ENCODE results near the gene RAB11A. TPM values are rescaled to one million over a fixed set of nuclear protein-coding genes. Genes with fewer than 3 reads are reported as not detected.

RAB11A gene
- polyA plus RNA-seq, 2 of the 4 experiments (the other 2 are of a cell fraction) = 316 to 551 TPM

DNA sequence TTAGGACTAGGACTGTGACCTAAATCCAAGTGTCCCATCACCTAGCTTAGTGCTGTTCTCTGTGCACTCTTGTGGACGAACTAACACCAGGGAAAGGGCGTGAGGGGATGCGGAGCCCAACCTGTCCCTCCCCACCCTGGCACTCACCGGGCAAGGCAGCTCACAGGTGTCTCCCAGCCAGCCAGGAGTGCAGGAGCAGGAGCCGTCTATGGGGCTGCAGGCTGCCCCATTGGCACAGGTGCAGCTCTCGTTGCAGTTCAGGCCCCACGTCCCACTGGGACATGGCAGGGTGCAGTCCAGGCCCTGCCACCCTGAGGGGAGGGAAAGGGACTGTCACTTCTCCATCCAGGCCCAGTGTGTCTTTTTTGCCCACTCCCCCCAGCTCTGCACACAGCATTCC is 60.3 kb downstream of the RAB11A start (continued):
- TF ChIP-seq, protein P1, sequence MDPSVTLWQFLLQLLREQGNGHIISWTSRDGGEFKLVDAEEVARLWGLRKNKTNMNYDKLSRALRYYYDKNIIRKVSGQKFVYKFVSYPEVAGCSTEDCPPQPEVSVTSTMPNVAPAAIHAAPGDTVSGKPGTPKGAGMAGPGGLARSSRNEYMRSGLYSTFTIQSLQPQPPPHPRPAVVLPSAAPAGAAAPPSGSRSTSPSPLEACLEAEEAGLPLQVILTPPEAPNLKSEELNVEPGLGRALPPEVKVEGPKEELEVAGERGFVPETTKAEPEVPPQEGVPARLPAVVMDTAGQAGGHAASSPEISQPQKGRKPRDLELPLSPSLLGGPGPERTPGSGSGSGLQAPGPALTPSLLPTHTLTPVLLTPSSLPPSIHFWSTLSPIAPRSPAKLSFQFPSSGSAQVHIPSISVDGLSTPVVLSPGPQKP (IDR thresholded peaks at IDR 0.05; ENCODE audit: low read depth, low read length) = no peak
- TF ChIP-seq CBX8 (IDR thresholded peaks at IDR 0.05) = no peak
- TF ChIP-seq HOXA7 (CRISPR knock-in tag; IDR thresholded peaks at IDR 0.05) = no peak
- TF ChIP-seq, protein P2, sequence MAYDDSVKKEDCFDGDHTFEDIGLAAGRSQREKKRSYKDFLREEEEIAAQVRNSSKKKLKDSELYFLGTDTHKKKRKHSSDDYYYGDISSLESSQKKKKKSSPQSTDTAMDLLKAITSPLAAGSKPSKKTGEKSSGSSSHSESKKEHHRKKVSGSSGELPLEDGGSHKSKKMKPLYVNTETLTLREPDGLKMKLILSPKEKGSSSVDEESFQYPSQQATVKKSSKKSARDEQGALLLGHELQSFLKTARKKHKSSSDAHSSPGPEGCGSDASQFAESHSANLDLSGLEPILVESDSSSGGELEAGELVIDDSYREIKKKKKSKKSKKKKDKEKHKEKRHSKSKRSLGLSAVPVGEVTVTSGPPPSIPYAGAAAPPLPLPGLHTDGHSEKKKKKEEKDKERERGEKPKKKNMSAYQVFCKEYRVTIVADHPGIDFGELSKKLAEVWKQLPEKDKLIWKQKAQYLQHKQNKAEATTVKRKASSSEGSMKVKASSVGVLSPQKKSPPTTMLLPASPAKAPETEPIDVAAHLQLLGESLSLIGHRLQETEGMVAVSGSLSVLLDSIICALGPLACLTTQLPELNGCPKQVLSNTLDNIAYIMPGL (CRISPR knock-in tag; IDR thresholded peaks at IDR 0.05; ENCODE audit: borderline replicate concordance) = no peak

DNA sequence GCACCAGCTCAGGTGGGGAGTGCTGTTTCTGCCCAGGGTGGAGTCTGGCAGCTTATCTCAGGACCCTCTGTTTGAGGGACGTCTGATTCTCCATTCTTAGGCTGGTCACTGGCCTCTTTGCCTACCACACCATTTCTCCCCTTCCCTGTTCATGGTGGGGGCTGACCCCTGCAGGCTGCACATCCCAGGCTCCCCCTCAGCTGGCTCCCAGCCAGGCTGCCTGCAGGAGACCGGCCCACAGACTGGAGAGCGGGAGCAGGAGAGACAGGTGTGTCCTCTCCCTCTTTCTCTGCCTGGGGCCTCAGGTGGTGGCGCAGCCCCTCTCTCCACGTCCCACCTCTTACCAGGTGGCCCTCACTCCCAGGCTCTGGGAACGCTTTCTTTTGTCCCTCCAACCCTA is 60.8 kb downstream of the RAB11A start:
- CTCF ChIA-PET = interaction anchor here (0.7 to 5.3 kb wide), 4 partner anchors 8 to 28 kb away, joined by 3 to 26 read pairs (median 4); no protein-coding TSS in a partner anchor
- WGBS (ENCODE audit: missing lambda C conversion rate) = 69% methylated on average over 6 of the region's 6 CpGs
- POLR2A ChIA-PET = no interaction called here

DNA sequence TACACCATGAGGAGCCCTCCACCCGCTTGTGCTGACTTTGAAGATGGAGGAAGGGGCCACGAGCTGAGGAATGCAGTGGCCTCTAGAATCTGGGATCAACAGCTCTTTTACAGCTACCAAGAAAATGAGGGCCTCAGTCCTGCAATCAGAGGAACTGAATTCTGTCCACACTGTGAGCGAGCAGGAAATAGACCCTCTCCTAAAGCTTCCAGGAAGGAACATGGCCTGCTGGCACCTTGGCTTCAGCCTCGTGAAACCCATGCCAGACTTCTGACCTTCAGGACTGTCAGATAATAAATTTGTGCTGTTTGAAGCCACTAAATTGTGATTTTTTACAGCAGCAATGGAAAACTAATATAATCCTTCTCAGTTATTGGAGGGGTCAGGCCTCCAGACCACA is 61.9 kb downstream of the RAB11A start:
- ChIA-PET CTCF (interaction anchor here (5.3 kb wide), 1 partner anchor 14 kb away, joined by 26 read pairs; no protein-coding TSS in a partner anchor), POLR2A (no interaction called here)
- H3K9me3 ChIP-seq = no peaks in the 10 kb centered on the region
- no peak overlapping the region for H3K4me2 ChIP-seq
- FAIRE-seq (no peak), ATAC-seq (no peak), DNase-seq (ENCODE audit: low read depth in 1 of 2, low spot score in 1 of 2) (no peak)
- 84% methylated on average over 4 of the region's 4 CpGs for WGBS (ENCODE audit: missing lambda C conversion rate)
- no peak overlapping the region for H3K27ac ChIP-seq
- TF ChIP-seq NFE2L2 (conservative IDR thresholded peaks at IDR 0.05; ENCODE audit: low read length) (no peak), TFCP2L1 (CRISPR knock-in tag; IDR thresholded peaks at IDR 0.05) (no peak), CBX8 (IDR thresholded peaks at IDR 0.05) (no peak)
- TF ChIP-seq, protein P2 (CRISPR knock-in tag; IDR thresholded peaks at IDR 0.05; ENCODE audit: borderline replicate concordance) = no peak
- no peaks in the 10 kb centered on the region for H3K4me1 ChIP-seq
- no peak overlapping the region for H3K4me3 ChIP-seq

More for the DNA sequence above, 60.8 kb downstream of the RAB11A start:
- DNase-seq (ENCODE audit: low read depth in 1 of 2, low spot score in 1 of 2) = no peak
- FAIRE-seq = no peak
- TF ChIP-seq, protein P3, sequence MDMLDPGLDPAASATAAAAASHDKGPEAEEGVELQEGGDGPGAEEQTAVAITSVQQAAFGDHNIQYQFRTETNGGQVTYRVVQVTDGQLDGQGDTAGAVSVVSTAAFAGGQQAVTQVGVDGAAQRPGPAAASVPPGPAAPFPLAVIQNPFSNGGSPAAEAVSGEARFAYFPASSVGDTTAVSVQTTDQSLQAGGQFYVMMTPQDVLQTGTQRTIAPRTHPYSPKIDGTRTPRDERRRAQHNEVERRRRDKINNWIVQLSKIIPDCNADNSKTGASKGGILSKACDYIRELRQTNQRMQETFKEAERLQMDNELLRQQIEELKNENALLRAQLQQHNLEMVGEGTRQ (IDR thresholded peaks at IDR 0.05) = no peak
- no peak overlapping the region for H3K4me2 ChIP-seq
- no peak overlapping the region for H3K27ac ChIP-seq
- no peaks in the 10 kb centered on the region for H3K9me3 ChIP-seq
- no peaks in the 10 kb centered on the region for H3K4me1 ChIP-seq
- H3K4me3 ChIP-seq = no peak overlapping the region
- ATAC-seq = no peak

DNA sequence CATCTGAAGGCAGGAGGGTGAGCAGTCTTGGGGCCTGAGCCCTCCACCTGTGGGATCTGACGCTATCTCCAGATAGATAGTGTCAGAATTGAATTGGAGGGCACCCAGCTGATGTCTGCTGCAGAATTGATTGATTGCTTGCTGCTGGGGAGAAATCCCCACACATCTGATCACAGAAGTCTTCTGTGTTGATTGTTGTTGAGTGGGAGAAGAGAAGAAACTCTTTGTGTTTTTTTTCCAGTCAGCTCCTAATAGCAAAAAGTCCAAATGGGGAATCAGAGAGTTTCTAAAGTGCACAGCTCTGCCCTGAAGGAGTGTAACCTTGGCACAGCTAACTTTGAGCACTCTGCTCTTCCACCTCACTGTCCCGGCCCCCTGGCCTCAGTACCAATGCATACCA is 66.1 kb downstream of the RAB11A start:
- ChIA-PET POLR2A (interaction anchor here (1.6 kb wide), 1 partner anchor 324 kb away, joined by 7 read pairs; the partner anchor contains the start of gene INTS14), CTCF (interaction anchor here (0.6 to 2.2 kb wide), 5 partner anchors 11 to 352 kb away, joined by 3 to 6 read pairs (median 4); no protein-coding TSS in a partner anchor)
- Histone ChIP-seq H3K4me2 (no peak overlapping the region), H3K9me3 (no peaks in the 10 kb centered on the region), H3K4me3 (no peak overlapping the region), H3K4me1 (peaks cover 15% of the 10 kb centered on the region), H3K27ac (no peak overlapping the region)
- ATAC-seq = no peak
- no peak for DNase-seq (ENCODE audit: low read depth in 1 of 2, low spot score in 1 of 2)
- FAIRE-seq = no peak
- 67% methylated on average over 2 of the region's 2 CpGs for WGBS (ENCODE audit: missing lambda C conversion rate)
- TF ChIP-seq HOXB5 (CRISPR knock-in tag; IDR thresholded peaks at IDR 0.05) (no peak), POLR2AphosphoS2 (conservative IDR thresholded peaks at IDR 0.05; ENCODE audit: low read length) (no peak), SMC3 (IDR thresholded peaks at IDR 0.05) (no peak), HEYL (CRISPR knock-in tag; IDR thresholded peaks at IDR 0.05) (no peak), KDM1A (IDR thresholded peaks at IDR 0.05; ENCODE audit: low read depth) (no peak), RNF2 (IDR thresholded peaks at IDR 0.05; ENCODE audit: borderline replicate concordance, low read depth) (no peak), JUNB (IDR thresholded peaks at IDR 0.05) (no peak), ZFP36 (IDR thresholded peaks at IDR 0.05; ENCODE audit: borderline replicate concordance, partially characterized antibody) (no peak), CHD2 (IDR thresholded peaks at IDR 0.05; ENCODE audit: low read length, partially characterized antibody) (no peak), EP300 (IDR thresholded peaks at IDR 0.05) (no peak), FOSB (CRISPR knock-in tag; IDR thresholded peaks at IDR 0.05) (no peak), NFE2L2 (conservative IDR thresholded peaks at IDR 0.05; ENCODE audit: low read length) (no peak), NR3C1 (IDR thresholded peaks at IDR 0.05) (no peak)
- TF ChIP-seq, protein P2 (CRISPR knock-in tag; IDR thresholded peaks at IDR 0.05; ENCODE audit: borderline replicate concordance) = no peak
- TF ChIP-seq, protein P4, sequence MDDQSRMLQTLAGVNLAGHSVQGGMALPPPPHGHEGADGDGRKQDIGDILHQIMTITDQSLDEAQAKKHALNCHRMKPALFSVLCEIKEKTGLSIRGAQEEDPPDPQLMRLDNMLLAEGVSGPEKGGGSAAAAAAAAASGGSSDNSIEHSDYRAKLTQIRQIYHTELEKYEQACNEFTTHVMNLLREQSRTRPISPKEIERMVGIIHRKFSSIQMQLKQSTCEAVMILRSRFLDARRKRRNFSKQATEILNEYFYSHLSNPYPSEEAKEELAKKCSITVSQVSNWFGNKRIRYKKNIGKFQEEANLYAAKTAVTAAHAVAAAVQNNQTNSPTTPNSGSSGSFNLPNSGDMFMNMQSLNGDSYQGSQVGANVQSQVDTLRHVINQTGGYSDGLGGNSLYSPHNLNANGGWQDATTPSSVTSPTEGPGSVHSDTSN (IDR thresholded peaks at IDR 0.05) = no peak
- TF ChIP-seq, protein P5, sequence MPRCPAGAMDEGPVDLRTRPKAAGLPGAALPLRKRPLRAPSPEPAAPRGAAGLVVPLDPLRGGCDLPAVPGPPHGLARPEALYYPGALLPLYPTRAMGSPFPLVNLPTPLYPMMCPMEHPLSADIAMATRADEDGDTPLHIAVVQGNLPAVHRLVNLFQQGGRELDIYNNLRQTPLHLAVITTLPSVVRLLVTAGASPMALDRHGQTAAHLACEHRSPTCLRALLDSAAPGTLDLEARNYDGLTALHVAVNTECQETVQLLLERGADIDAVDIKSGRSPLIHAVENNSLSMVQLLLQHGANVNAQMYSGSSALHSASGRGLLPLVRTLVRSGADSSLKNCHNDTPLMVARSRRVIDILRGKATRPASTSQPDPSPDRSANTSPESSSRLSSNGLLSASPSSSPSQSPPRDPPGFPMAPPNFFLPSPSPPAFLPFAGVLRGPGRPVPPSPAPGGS (IDR thresholded peaks at IDR 0.05) = no peak

Data from A549 (cell line).